ENCODE data around the gene PLA2G4E.

The PLA2G4E gene

GRCh38 chr15:41936155-41936554 lies 84.7 kb downstream of the PLA2G4E start:
- DNase-seq (ENCODE audit: low read depth in 2 of 2): no peak

- DNase-seq (ENCODE audit: low read depth in 2 of 2): no peak
Measured at GRCh38 chr15:41935566-41936020, 85.2 kb downstream of the PLA2G4E start.

GRCh38 chr15:41934843-41935242 lies 86.0 kb downstream of the PLA2G4E start:
- DNase-seq (ENCODE audit: low read depth in 2 of 2): peak; percentile 44 to 56

GRCh38 chr15:41933771-41934170 lies 87.1 kb downstream of the PLA2G4E start:
- DNase-seq (ENCODE audit: low read depth in 2 of 2): no peak

- no peak for DNase-seq (ENCODE audit: low read depth in 2 of 2)
Measured at GRCh38 chr15:41933326-41933725, 87.5 kb downstream of the PLA2G4E start.

GRCh38 chr15:41932511-41933289 lies 88.1 kb downstream of the PLA2G4E start:
- DNase-seq (ENCODE audit: low read depth in 2 of 2): no peak

GRCh38 chr15:41932101-41932500 lies 88.7 kb downstream of the PLA2G4E start:
- no peak for DNase-seq (ENCODE audit: low read depth in 2 of 2)
